Forelimb muscle (tissue), 1 donor: ENCODE measurements around the gene TSEN15. TPM values are rescaled to one million over a fixed set of nuclear protein-coding genes. Genes with fewer than 3 reads are reported as not detected.

Source experiments
- DNase-seq: peaks from one replicate; pipeline ENCODE4 v3.0.0-alpha.2; 2013; ENCODE audit warnings: low read depth
- polyA plus RNA-seq: library from polyadenylated mRNA; unstranded; fragments of 120-200 nt; gene quantifications from one replicate; pipeline ENCODE4 v1.2.1, GENCODE V29; 2013; ENCODE audit not compliant: insufficient read length

The TSEN15 gene
- polyA plus RNA-seq, 1 donor, result 35.3 TPM

- no peak for DNase-seq
These were observed 49.6 kb downstream of the TSEN15 start for GRCh38 chr1:184101141-184101540.

DNA sequence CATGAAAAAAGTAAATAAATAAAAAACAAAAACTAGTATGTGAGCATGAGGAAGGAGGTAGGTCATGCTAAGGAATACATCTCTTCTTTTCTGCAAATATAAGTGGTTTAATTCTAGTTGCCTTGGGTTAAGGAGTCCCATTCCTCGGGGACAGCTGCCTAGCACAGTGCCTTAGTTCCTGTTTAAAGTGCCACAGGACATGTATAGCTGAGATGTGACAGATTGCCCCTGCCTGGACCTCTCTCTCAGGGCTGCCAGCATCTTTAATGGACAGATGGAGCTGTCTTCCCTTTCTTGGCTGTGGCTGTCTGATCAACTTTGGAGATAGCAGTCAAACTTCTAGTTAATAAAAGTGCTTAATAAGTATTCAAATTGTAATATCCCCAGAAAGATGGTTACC is 50.0 kb downstream of the TSEN15 start:
- DNase-seq, result no peak

- DNase-seq, result no peak
These were observed 59.0 kb downstream of the TSEN15 start for GRCh38 chr1:184110272-184111204.

DNA sequence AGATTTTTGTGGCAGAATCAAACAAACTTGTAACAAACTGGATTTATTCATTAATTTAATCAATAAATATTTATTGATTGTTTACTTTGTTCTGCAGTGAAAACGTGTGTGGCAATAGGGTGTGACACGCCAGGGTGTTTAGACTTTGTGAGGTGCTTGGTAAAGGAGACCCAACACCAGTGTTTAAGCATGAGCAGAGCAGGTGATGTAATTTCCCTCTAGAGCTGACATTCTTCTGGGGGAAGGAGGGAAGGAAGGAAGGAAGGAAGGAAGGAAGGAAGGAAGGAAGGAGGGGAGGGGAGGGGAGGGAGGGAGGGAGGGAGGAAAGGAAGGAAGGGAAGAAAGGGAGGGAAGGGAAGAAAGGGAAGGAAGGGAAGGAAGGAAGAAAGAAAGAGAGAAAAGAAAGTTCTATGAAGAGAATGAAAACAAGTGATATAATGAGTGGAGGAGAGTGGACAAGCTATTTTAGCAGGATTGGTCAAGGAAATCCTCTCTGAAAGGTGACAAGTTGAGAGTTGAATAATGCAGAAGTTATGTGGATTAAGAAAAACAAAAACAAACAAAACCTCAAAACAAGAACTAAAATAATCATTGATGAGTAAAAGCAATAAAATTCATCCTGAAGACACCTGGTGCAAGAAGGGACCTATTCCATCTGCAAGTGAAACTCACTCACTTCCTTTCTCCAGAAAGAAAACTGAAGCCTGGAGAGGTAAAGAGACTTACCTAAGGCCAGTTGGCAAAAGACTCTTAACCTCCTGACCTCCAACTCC is 60.8 kb downstream of the TSEN15 start:
- DNase-seq, result no peak

DNA sequence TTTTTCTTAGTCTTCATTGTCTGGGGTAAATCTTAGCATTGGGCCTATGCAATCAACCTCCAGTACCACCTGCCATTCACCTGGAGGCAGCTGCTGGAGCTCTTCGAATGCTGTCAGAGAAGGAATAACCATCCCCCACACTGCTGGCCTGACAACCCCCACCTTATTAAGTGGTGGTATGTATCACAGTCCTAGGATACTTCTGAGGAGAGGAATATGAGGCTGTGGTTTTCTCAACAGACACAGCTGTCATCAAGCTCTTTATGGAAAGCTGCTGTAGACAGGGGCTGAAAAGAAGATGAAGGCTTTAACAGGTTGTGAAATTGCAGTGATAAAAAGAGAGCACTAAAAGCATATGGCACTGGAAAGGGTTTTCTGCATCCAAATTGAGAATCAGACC is 61.7 kb downstream of the TSEN15 start:
- DNase-seq, result no peak

DNA sequence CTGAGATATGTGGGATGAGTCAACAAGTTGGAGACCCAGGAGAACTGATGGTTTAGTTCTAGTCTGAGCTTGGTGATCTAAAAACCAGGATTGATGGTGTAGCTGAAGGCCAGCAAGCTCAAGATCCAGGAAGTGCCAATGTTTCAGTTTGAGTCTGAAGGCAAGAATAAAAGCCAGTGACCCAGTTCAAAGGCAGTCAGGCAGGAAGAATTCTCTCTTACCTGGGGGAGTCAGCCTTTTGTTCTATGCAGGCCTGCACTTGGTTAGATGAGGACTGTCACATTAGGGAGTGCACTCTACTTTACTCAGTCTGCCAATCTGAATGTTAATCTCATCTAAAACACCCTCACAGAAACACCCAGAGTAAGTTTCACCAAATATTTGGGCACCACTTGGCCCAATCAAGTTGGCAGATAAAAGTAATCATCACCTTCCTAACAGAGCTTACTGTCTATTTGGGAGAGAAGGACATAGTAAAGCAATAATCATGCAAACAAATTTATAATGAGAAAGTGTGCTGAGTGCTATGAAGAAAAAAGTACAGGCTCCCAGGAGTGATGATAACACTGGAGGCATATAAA is 63.4 kb downstream of the TSEN15 start:
- DNase-seq, result no peak

DNA sequence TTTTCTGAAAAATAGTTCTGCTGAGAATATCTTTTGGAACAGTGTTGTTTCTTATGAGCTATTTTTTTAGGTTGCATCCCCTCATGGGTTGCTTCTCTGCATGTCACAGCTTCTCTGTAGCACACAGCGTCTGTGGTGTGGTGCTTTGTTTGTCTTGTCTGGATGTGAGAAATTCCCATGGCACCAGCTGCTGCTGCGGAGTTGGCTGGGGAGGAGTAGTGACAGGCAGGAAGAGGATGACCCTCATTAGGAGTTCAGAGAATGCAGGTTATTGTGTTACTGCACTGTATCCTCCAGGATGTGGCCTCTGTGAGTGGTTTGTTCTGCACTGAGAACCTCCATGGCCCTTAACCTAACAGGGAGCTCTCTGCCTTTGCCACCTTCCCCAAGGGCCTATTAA is 64.8 kb downstream of the TSEN15 start:
- DNase-seq, result no peak

DNA sequence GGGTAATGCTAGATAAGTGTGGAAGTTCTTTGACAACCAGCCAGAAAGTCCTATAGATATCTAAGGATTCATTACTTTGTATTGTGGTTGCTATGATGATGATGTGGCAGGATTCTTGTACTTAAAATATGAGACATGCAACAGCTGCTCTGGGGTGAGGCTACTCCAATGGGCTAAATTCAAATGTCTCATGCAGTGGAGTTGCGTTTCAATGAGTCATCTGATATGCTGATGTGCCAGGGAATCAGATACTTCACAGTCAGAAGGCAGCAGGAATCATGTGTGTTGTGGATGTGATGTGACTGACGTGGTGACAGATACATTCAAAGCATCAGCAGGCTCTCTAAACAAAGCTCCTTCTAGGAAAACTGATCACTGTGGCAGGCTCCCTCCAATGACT is 66.5 kb downstream of the TSEN15 start:
- DNase-seq, result peak; percentile 13

Other genes starting within 250 kb of the TSEN15 start
- 19.4 TPM for gene RGL1, start 246.6 kb upstream of the TSEN15 start, polyA plus RNA-seq
- gene COLGALT2, start 14.0 kb upstream of the TSEN15 start, polyA plus RNA-seq, result 9.2 TPM